ENCODE results near the gene CHN1.

GRCh38 chr2:174763780-174764179 is 241.4 kb downstream of the CHN1 start:
- TF ChIP-seq CTCF (optimal IDR thresholded peaks at IDR 0.05 in 1 of 3, IDR thresholded peaks at IDR 0.05 in 1 of 3, conservative IDR thresholded peaks at IDR 0.05 in 1 of 3; ENCODE audit: extremely low read depth in 1 of 3, insufficient read depth in 2 of 3, low read length in 3 of 3) (no peak), EZH2 (IDR thresholded peaks at IDR 0.05; ENCODE audit: low read length) (no peak)
